Fibroblast of peridontal ligament (primary cell): ENCODE data around the gene TRAK1.
A peak's percentile ranks its signal among the peaks of the same experiment; 100 is the strongest.

Source experiments
- DNase-seq: peaks from one replicate; pipeline ENCODE4 v3.0.0-alpha.2; 2010; ENCODE audit errors: extremely low read depth

TRAK1 gene

GRCh38 chr3:42153039-42153438 lies 61.9 kb downstream of the TRAK1 start:
- no peak for DNase-seq

DNA sequence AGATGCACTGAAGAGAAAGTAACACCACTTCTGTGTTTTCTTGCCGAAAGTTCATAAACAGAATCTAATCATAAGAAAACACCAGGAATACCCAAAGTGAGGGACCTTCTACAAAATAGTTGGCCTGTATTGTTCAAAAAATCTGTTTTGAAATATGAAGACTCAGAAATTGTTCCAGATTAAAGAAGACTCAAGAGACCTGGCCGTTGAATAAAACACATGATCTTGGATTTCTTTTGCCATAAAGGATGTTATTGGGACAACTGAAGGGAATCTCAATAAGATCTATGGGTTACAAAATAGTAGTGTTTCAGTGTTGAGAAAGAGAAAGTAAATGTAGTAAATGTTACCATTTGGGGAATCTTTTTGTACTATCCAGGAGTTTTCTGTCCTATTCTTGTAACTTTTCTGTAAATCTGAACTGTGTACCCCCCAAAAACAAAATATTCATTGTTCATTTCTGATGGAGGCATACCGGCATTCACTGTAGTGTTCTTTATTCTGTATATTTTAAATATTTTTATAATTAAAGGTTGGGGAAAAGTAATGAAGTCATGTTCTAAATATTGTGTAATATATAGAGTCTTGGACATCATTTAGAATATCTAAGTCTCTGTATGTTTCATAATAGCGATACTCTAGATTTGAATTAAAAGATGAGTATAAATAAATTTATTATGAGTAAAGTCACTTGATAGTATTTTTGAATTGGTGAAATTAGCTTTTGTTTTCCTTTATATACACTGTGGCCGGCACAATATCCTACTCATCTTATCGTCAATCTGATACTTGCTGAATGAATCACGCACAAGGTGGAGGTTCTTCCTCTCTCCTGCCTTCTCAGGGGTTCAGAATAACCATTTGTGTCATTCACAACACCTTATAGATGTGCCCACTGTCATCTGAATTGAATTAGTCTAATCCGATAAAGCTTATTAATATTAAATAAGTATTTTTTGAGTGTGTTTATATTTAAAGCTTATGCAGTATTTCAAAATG lies 66.7 kb downstream of the TRAK1 start:
- DNase-seq, result no peak

DNA sequence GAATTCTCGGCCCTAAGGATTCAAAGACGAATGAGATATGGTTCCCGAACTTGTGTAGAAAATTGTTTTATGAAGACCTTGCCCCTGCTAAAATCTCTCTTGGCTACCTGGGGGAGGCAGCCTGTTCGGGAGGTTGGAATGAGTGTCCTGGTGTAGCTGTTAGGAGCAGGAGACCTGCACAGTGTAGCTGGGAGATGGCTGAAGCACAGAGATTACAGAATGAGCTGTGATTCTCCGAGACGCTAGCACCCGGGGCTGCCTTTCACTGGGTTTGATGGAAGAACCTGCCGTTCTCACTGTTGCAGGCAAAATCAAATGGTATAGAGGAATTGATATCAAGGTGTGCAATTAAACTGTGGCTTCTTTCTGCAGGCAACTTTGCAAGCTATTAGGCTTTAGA lies 68.0 kb downstream of the TRAK1 start:
- no peak for DNase-seq

- DNase-seq, result peak; percentile 27
Observed at GRCh38 chr3:42159706-42160472, 68.7 kb downstream of the TRAK1 start.

DNA sequence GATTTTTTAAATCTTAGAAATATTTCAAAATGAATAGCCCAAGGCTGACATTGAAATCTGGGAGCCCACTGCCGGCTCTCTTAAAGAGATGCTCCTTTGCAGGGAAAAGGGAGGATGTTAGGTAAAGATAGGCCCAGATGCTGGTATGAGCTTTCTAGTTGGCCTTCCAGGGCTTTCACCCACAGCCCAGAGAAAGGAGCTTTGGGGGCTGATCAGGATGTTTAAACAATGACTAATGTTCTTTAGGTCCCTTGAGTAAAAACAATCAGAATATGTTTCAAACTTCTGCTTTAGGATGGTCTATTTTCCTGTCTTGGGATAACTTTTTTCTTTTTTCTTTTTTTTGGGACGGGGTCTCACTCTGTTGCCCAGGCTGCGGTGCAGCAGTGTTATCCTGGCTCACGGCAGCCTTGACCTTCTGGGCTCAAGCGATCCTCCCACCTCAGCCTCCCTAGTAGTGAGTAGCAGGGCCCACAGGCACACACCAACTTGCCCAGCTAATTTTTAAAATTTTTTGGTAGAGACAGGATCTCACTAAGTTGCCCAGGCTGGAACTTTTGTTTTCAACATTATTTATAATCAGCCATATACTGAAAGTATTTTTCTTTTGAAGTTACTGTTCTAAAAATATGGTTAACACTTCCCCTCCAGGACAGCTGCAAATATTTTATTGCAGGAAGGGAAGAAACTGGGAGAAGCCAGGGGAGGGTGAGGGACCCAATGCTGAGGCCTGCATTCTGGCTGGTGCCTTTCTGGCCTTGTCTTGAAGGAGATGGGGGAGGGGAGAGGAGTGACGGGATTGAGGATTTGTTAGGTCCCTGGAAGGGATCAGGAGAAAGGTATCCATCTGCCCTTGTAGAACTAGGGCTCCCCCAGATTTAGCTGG lies 70.1 kb downstream of the TRAK1 start:
- peak; percentile 45 for DNase-seq

GRCh38 chr3:42162462-42162861 lies 71.3 kb downstream of the TRAK1 start:
- no peak for DNase-seq

DNA sequence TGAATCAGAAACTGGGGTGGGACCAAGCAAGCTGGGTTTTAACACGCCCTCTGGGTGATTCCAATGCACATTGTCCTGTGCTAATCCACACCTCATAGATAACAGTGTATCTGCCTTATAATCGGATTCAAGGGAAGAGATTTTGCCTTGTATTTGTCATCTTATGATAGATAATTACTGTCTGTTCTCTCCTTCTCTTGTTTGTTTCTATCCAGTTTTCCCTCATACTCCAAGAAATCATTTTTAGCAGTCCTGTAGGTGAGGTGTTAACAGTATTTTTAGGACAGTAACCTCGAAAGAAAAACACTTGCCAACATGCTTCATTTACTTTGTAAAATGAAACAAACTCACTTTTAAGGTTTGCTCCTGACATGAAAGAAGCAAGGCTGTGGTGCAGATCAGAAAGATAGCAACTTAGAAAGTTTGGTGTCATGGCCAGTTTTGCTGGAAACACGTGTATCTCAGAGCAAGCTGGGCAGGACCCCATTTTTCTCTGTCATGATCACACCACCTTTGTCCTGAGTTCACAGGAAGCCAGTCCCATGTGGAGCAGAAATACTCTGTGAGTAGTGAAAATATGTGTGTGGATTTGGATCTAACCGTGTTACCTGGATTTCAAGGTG lies 72.6 kb downstream of the TRAK1 start:
- DNase-seq, result no peak

DNA sequence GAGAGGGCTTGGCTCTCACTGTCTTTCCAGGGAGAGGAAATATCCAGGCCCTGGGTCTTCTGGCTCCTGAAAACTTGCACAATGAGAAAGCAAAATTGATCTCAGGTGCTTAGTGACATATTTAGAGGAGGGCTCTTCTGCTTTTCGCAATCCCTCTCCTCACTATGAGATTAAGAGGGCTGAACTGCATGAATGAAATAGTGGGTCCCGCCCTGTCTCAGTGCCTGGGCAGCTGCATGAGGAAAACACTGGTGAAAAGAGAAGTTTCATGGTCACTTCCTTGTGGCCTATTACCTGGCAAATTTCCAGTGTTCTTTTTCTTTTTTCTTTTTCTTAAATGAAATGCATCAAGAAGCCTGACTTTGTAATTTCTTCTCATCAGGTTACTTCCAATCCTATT lies 73.5 kb downstream of the TRAK1 start:
- DNase-seq, result no peak

- no peak for DNase-seq
Observed at GRCh38 chr3:42165211-42165610, 74.1 kb downstream of the TRAK1 start.

DNA sequence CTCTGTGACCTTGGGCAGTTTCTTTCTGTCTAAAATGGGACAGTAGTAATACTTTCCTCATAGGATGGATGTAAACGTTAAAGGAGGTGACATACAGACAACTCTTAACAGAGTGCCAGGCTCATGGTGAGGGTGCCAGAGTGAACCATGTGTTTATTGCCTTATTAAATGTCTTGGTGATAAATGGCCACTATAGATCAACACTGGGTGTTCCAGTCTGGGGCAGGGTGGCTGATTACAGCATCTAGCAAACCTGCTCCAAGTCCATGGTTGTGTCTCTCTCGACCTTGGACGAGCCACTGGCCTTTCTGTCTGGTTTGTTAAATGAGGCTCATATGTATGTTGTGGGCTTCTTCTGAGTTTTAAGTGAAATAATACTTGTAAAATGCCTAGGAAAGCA lies 75.1 kb downstream of the TRAK1 start:
- DNase-seq, result no peak

DNA sequence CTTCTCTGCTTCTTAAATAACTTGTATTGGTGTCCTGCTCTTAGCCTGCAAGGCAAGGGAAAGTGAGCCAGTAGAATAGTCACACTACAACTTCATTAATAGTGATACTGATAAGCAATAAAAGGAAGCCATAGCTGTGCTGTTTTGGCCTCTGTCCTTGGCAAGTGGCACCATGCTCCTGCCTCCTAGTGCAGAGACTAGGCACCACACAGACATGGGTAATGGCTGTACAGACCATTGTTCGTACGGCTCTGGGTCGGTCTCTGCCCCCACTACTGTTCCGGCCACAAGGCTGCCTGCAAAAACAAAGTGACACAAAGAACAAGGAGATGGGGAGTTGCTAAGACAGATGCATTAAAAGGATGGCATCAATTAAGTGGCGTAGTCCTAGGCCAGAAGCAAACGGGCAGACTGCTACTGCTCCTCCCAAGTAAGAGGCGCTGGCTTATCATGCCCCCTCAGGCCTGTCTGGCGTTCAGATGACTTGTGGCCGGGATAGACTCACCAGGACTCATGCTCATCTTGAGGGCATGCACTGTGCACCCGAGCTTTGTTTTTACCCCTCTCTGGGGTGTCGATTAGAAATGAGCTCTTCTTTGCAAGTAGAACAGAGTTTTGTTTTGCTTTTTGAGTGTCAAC lies 75.6 kb downstream of the TRAK1 start:
- DNase-seq, result no peak

GRCh38 chr3:42169579-42170120 lies 78.5 kb downstream of the TRAK1 start:
- DNase-seq, result no peak

DNA sequence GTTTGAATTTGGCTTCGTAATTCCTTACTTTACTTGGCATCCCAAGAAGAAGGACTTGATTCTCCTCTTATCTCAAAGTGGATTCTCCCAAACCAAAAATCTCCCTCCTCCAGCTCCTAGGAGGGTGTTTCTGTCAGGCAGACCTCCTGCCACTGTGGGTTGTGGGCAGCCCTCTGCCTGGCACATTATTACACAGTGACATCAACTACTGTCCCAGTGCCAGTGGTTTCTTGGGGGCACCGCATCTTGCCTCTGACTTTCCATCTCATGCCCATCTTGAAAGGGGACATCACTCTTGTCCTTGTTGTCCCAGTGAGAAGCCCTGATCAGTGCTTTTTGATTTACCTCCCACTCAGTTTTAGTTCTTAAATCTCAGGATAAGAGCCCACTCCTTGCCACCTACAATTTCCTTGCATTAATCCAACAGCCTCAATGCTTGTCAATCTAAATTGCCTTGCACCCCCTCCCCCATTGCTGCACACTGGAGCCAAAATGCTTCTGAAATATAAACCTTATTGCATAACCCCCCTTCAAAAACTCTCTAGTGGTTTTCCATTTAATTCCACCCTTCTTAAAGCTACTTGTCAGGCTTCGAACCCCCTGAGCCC lies 81.0 kb downstream of the TRAK1 start:
- no peak for DNase-seq

GRCh38 chr3:42173307-42173706 lies 82.2 kb downstream of the TRAK1 start:
- no peak for DNase-seq

DNA sequence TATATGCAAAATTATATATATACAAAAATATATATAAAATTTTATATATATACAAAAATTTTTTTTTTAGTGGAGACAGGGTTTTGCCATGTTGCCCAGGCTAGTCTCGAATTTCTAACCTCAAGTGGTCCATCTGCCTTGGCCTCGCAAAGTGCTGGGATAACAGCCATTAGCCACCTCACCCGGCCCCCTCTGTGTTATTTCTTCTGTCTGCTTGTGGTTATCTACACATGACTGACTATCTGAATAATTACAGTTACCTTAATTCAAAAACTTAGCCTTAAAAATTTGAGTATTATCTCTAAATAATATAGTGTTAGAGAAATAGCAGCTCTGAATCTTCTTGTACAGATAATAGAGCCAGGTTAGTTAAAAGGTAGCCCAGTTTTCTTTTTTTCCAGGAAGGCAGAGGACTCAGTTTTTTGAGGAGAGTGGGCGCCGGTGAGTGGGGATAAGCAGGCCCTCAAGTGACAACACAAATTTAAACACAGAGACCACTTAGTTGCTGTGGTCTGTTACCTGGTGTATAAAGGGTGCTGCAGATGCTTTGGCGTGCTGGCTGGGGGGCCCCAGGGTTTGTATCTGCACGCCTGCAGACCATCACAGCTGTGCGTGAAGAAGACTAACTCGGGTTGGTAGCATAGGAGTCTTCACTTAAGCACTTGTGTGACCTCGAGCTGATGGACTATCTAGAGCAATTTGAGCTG lies 83.7 kb downstream of the TRAK1 start:
- no peak for DNase-seq

DNA sequence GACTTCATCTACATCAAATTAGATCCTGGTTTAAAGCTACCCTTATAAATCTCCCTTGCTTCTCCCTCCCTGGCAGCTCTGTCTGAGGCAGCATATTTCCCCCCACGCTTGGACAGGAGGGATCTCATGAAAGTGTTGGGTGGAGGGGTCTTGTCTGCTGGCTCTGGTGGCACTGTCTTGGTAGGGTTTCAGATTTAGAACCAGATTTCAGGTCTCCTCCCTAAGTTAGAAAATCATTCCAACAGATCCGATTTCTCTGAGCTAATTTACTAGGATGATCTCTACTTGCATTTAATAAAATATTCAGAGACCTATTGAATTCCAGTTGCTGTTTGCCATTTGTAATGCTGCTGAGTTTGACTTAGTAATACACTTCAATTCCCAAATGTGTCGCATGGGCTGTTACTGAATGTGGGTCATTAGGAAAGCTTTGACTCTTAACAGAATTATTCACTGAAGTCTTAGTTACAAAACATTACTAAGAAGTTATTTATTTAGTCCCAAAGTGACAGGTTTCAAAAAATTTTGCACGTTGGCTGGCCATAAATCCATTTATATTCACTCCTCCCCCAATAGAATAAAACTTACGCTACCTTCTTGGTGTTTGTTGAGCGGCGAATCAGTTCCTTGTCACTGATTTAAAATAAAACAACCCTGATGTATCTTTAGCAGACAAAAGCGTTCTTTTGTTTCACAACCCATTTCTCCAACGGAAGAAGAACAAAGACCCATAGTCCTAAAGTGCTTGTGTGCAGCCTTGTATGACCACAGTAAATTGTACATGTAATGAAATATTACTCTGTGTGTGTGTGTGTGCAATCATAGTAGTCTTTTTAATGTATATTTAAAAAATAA lies 84.5 kb downstream of the TRAK1 start:
- no peak for DNase-seq

DNA sequence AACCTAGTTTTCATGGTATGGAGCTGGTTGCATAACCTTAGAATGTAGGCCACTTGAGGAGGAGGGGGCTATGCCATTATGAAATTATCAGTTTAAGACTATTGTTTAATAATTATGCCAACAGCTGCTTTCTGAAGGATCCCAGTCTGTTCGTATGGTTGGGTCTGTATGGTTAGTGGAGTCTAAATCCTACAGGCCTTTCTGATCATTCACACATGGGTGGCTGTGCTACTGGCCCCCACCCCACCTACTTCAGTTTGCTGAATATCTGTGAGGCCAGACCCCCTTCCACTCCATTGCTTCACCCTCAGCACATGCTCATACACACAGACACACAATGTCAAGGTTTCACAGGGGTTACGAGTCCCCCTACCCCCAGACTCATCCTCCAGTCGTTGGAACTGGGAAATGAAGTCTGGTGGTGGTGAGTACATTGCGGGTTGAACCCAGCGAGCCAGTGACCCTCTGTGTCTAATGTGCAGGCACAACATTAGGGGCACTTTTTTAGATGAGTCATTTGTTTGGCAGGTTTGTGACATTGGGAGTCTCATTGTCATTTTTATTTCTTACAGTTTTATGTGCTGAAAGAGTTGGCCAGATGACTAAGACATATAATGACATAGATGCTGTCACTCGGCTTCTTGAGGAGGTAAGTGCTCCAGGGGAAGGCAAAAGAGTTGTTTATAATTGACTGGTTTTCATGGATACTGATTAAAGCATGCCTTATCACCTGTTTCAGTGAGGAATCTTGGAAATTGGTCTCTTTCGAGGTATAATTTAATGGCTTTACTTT lies 85.3 kb downstream of the TRAK1 start:
- no peak for DNase-seq
